Type B pancreatic cell (in vitro differentiated cells): ENCODE data around the gene F11R. TPM values are rescaled to one million over a fixed set of nuclear protein-coding genes. Genes with fewer than 3 reads are reported as not detected.
A peak's percentile ranks its signal among the peaks of the same experiment; 100 is the strongest.
"Not testable (repeated sequence)": the region's sequence is repeated elsewhere in the genome, so short reads cannot be mapped to it uniquely, and the experiment has no call there.

ENCODE experiments used
- DNase-seq: peaks from one replicate; pipeline ENCODE4 v3.0.0; 2021; ENCODE audit warnings: mixed read lengths; ENCODE audit not compliant: unreplicated experiment; ENCODE audit errors: extremely low spot score
- H3K27ac Mint-ChIP-seq: 2 replicates; pipeline ENCODE4 v1.8.0; 2021; ENCODE audit warnings: mild to moderate bottlenecking, mixed read lengths
- H3K27me3 Mint-ChIP-seq: 2 replicates; pipeline ENCODE4 v1.8.0; 2021; ENCODE audit warnings: mixed read lengths
- H3K36me3 Mint-ChIP-seq: 2 replicates; pipeline ENCODE4 v1.8.0; 2021; ENCODE audit warnings: mixed read lengths
- H3K4me1 Mint-ChIP-seq: one replicate; pipeline ENCODE4 v1.8.0; 2021; ENCODE audit warnings: mixed read lengths; ENCODE audit not compliant: unreplicated experiment
- H3K4me3 Mint-ChIP-seq: 2 replicates; pipeline ENCODE4 v1.8.0; 2021; ENCODE audit warnings: mild to moderate bottlenecking, mixed read lengths
- H3K9me3 Mint-ChIP-seq: 2 replicates; pipeline ENCODE4 v1.8.0; 2021; ENCODE audit warnings: mixed read lengths
- total RNA-seq: library from RNA; stranded (reverse); gene quantifications from 2 replicates; pipeline ENCODE4 v1.2.1, GENCODE V29; 2021; ENCODE audit warnings: low replicate concordance
- TF ChIP-seq, protein P1 (sequence below): fragments of 200-600 bp; sonication (generic); conservative IDR thresholded peaks from 2 replicates; pipeline ENCODE4 v1.5.0; 2021; ENCODE audit warnings: antibody characterized with exemption, mild to moderate bottlenecking

Gene F11R
- total RNA-seq, 1 donor from 2014 or later = 66.8 TPM

DNA sequence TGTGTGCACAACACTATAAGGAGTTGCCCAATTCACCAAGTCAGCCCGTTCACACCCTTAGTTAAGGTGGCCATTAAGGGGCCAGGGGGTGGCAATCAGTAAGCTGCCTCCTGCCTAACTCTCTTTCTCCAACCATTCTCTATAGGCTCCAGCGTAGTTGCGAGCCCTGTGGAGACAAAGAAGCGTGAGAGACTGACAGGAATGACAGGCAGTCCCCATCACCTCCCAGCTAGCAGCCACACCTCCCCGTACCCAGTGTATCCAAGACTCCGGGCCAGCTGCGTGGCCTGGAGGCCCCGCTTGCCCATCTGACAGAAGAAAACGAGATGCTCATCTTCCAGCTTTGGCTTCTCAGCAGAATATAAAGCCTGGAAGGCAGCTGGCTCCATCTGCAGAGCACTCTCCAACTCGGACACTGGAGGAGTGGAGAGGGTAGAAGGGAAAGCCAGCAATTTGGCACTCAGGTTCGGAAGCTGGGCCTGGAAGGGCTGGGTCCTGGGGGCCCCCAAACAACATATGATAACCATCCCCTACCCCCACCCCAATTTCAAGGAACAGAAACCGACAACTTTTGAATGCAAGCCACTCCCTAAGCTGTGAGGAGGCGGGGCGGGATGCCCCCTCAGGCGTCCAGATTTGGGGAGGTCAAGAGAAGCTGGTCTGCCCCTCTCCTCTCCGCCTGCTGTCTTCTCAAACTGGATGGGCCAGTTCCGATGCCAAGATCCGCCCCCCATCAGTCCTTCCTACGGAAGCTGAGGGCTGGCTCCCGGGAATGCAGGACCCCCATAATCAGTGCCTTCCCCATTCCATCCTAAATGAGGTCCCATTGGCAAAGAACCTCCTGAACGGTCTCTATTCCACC, 16.9 kb upstream of the F11R start:
- TF ChIP-seq, protein P1, sequence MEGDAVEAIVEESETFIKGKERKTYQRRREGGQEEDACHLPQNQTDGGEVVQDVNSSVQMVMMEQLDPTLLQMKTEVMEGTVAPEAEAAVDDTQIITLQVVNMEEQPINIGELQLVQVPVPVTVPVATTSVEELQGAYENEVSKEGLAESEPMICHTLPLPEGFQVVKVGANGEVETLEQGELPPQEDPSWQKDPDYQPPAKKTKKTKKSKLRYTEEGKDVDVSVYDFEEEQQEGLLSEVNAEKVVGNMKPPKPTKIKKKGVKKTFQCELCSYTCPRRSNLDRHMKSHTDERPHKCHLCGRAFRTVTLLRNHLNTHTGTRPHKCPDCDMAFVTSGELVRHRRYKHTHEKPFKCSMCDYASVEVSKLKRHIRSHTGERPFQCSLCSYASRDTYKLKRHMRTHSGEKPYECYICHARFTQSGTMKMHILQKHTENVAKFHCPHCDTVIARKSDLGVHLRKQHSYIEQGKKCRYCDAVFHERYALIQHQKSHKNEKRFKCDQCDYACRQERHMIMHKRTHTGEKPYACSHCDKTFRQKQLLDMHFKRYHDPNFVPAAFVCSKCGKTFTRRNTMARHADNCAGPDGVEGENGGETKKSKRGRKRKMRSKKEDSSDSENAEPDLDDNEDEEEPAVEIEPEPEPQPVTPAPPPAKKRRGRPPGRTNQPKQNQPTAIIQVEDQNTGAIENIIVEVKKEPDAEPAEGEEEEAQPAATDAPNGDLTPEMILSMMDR = no peak
- H3K36me3 Mint-ChIP-seq = peaks cover 26% of the 10 kb centered on the region
- DNase-seq = no peak
- H3K4me3 Mint-ChIP-seq = peak overlapping the region; percentile 90
- no peaks in the 10 kb centered on the region for H3K9me3 Mint-ChIP-seq
- H3K27me3 Mint-ChIP-seq = no peaks in the 10 kb centered on the region
- H3K27ac Mint-ChIP-seq = peak overlapping the region; percentile 91
- H3K4me1 Mint-ChIP-seq = peaks cover 6% of the 10 kb centered on the region

DNA sequence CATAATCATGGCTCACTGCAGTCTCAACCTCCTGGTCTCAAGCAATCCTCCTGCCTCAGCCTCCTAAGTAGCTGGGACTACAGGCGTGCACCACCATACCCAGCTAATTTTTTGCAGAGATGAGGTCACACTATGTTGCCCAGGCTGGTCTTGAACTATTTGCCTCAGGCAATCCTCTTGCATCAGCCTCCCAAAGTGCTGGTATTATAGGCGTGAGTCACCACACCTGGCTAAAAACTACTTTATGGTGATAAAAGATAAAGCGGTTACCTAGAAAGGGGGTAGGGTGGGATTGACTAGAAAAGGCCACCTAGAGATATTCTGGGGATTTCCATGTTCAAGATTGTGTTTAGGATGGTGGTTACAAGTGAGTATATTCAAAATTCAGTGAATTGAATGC, 12.8 kb upstream of the F11R start:
- Mint-ChIP-seq H3K4me3 (no peak overlapping the region), H3K36me3 (peaks cover 13% of the 10 kb centered on the region), H3K9me3 (no peaks in the 10 kb centered on the region), H3K27me3 (no peaks in the 10 kb centered on the region), H3K27ac (no peak overlapping the region), H3K4me1 (peaks cover 10% of the 10 kb centered on the region)
- TF ChIP-seq, protein P1 = no peak
- DNase-seq = no peak

DNA sequence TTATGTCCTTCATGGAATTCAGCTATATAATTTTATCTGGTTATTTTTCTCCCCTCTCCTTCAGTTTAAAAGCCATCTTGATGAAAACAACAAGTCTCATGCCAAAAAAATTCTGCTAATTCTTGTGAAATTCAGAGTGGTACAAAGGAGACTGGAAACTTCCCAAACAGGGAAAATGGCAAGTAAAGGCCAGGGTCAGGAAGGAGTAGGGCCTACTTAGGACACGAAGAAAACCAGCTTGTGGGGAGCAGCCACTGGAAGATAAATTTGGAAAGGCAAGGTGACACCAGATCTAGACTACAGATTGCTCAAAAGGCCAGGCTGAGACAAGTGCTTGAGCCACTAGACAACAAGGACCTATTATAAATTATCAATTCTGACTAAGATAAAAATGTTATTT, 11.5 kb upstream of the F11R start:
- TF ChIP-seq, protein P1 = no peak
- Mint-ChIP-seq H3K9me3 (no peaks in the 10 kb centered on the region), H3K27me3 (no peaks in the 10 kb centered on the region), H3K27ac (peak overlapping the region; percentile 26), H3K36me3 (peaks cover 13% of the 10 kb centered on the region), H3K4me1 (peaks cover 7% of the 10 kb centered on the region), H3K4me3 (no peak overlapping the region)
- DNase-seq = no peak

DNA sequence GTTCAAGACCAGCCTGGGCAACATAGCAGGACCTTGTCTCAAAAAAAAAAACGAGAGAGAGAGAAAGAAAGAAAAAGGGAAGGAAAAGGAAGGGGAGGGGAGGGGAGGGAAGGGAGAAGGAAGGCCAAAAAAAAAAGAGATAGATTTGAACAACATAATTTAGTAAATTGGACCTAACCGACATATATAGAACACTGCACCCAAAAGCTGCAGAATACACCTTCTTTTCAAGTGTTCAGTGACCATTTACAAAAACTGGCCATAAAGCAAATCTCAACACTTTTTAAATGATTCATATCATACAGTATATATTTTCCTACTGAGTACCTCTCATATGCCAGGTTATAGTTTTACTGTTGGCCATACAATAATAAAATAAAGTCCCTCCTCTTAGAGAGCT, 10.9 kb upstream of the F11R start:
- Mint-ChIP-seq H3K27me3 (no peaks in the 10 kb centered on the region), H3K36me3 (peaks cover 13% of the 10 kb centered on the region), H3K27ac (peak overlapping the region; percentile 39), H3K9me3 (no peaks in the 10 kb centered on the region), H3K4me1 (peaks cover 5% of the 10 kb centered on the region), H3K4me3 (peak overlapping the region; percentile 37)
- TF ChIP-seq, protein P1 = no peak
- no peak for DNase-seq

DNA sequence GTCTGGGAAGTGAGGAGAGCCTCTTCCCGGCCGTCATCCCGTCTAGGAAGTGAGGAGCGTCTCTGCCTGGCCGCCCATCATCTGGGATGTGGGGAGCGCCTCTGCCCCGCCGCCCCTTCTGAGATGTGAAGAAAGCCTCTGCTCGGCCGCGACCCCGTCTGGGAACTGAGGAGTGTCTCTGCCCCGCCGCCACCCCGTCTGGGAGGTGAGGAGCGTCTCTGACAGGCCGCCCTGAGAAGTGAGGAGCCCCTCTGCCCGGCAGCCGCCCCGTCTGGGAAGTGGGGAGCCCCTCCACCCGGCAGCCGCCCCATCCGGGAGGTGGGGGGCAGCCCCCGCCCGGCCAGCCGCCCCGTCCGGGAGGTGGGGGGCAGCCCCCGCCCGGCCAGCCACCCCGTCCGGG, 8.5 kb upstream of the F11R start:
- not testable (repeated sequence) for H3K27ac Mint-ChIP-seq, H3K4me3 Mint-ChIP-seq, H3K4me1 Mint-ChIP-seq

GRCh38 chr1:161026954-161027353, 6.0 kb upstream of the F11R start:
- not testable (repeated sequence) for H3K27ac Mint-ChIP-seq, H3K9me3 Mint-ChIP-seq, H3K36me3 Mint-ChIP-seq, H3K4me1 Mint-ChIP-seq, DNase-seq, H3K27me3 Mint-ChIP-seq, H3K4me3 Mint-ChIP-seq

More for the DNA sequence above, 8.5 kb upstream of the F11R start:
- H3K36me3 Mint-ChIP-seq = peaks cover 13% of the 10 kb centered on the region
- H3K9me3 Mint-ChIP-seq, DNase-seq, H3K27me3 Mint-ChIP-seq: not testable (repeated sequence)

DNA sequence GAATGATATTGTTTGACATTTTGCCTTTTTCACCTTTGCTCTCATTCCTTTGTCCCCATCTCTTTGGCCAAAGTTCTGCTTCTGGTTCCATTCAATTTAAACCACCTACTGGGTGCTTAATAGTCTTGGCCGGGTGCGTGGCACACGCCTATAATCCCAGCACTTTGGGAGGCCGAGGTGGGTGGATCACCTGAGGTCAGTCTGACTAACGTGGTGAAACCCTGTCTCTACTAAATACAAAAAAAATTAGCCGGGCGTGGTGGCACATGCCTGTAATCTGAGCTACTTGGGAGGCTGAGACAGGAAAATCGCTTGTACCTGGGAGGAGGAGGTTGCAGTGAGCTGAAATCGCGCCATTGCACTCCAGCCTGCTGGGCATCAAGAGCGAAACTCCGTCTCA, 1.5 kb upstream of the F11R start:
- Mint-ChIP-seq H3K27ac (peak overlapping the region; percentile 98), H3K4me3 (peak overlapping the region; percentile 93), H3K27me3 (peaks cover 50% of the 10 kb centered on the region), H3K4me1 (peaks cover 24% of the 10 kb centered on the region)
- DNase-seq, H3K9me3 Mint-ChIP-seq, H3K36me3 Mint-ChIP-seq: not testable (repeated sequence)
